ENCODE measurements around the gene DIP2B.

DNA sequence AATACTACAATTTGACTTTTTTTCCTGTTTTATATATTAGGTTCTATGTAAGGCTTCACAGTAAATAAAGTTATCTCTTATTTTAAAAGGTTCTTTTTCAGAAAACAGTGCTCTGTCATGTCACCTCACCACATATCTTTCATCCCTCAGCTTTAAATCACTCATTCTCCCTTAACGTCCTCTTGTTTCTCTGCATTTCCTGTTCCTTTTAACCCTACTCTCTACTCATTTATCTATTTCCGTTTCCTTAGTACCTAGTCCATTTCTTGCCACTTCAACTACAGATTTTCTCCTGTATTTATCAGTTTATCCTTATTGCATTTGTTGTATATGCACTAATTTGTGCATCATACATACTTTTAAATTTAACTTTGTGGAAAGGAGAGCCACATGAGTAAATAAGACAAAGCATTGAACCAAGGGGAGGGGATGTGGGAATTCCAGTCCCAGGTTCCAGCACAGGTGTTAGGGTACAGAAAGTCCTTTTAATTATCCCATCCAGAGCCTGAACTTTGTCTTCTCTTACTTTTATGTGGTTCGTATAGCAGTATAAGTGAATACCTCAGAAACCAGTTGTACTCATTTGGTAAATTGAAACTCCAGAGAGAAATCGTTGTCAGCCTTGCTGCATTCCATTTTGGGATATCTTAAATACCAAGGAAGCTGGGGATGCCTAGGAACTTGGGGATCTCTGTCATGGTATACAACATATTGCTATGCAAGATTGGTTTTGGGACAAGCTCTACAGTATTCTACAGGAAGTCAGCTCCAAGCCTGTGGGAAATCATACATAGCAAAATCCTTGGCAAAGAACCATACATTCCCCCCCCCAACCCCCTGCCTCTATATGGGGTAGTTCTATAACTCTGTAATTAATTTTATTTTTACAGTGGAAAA, 120.5 kb downstream of the DIP2B start:
- TF ChIP-seq, protein P1, sequence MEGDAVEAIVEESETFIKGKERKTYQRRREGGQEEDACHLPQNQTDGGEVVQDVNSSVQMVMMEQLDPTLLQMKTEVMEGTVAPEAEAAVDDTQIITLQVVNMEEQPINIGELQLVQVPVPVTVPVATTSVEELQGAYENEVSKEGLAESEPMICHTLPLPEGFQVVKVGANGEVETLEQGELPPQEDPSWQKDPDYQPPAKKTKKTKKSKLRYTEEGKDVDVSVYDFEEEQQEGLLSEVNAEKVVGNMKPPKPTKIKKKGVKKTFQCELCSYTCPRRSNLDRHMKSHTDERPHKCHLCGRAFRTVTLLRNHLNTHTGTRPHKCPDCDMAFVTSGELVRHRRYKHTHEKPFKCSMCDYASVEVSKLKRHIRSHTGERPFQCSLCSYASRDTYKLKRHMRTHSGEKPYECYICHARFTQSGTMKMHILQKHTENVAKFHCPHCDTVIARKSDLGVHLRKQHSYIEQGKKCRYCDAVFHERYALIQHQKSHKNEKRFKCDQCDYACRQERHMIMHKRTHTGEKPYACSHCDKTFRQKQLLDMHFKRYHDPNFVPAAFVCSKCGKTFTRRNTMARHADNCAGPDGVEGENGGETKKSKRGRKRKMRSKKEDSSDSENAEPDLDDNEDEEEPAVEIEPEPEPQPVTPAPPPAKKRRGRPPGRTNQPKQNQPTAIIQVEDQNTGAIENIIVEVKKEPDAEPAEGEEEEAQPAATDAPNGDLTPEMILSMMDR (IDR thresholded peaks at IDR 0.05; ENCODE audit: insufficient read depth, low read length, poor library complexity, severe bottlenecking), result no peak
- no peak for TF ChIP-seq EZH2phosphoT487 (conservative IDR thresholded peaks at IDR 0.05; ENCODE audit: low read length)

All from SU-DHL-6 (cell line).